Ascending aorta (tissue), 2 donors: ENCODE measurements around the gene NPNT. TPM values are rescaled to one million over a fixed set of nuclear protein-coding genes. Genes with fewer than 3 reads are reported as not detected.

ENCODE experiments used
- DNase-seq, 2 donors: peaks; one replicate each; pipeline ENCODE4 v3.0.0-alpha.2; 2019; ENCODE audit warnings: low spot score in 2 of 2
- H3K27ac ChIP-seq, 2 donors: fragments of 200-600 bp; sonication (generic); one replicate each; pipeline ENCODE4 v1.5.1; 2016 to 2017; ENCODE audit warnings: mild to moderate bottlenecking in 1 of 2
- H3K27me3 ChIP-seq: fragments of 200-600 bp; sonication (generic); one replicate; pipeline ENCODE4 v1.5.1; 2017
- H3K36me3 ChIP-seq, 2 donors: fragments of 200-600 bp; sonication (generic); one replicate each; pipeline ENCODE4 v1.5.1; 2016
- H3K4me1 ChIP-seq, 2 donors: fragments of 200-600 bp; sonication (generic); one replicate each; pipeline ENCODE4 v1.5.1; 2016 to 2017; ENCODE audit warnings: mild to moderate bottlenecking in 1 of 2
- H3K4me3 ChIP-seq, 2 donors: fragments of 200-600 bp; sonication (generic); one replicate each; pipeline ENCODE4 v1.5.1; 2016 to 2017; ENCODE audit warnings: mild to moderate bottlenecking in 1 of 2
- H3K9me3 ChIP-seq, 2 donors: fragments of 200-600 bp; sonication (generic); one replicate each; pipeline ENCODE4 v1.5.1; 2016
- CTCF ChIP-seq, 3 experiments: fragments of 200-600 bp in 2 of 3; fragments of 450-650 bp in 1 of 3; sonication (generic) in 2 of 3; IDR thresholded peaks; one replicate each; pipeline ENCODE4 v1.5.1; 2016 to 2019; ENCODE audit warnings: antibody characterized with exemption in 3 of 3, mild to moderate bottlenecking in 1 of 3, moderate library complexity in 1 of 3
- intact Hi-C: fragments of 100-400 bp; cut with DNase I; formaldehyde crosslinking; loops from one replicate; pipeline ENCODE4 v1.15.1; 2023
- total RNA-seq: library from RNA; depleted of rRNA; stranded (reverse); fragments of >200 nt; gene quantifications from one replicate; pipeline ENCODE4 v1.1.0, GENCODE V29; 2016

The NPNT gene
- total RNA-seq, 1 donor from 2014 or later: 43.1 TPM

- Histone ChIP-seq H3K36me3 (peaks cover 21 to 31% of the 10 kb centered on the region in 2 donors), H3K4me1 (no peaks in the 10 kb centered on the region), H3K9me3 (no peaks in the 10 kb centered on the region), H3K4me3 (no peak overlapping the region), H3K27me3 (no peaks in the 10 kb centered on the region), H3K27ac (no peak overlapping the region)
- intact Hi-C loops: no loop called here
- no peak for TF ChIP-seq CTCF (IDR thresholded peaks at IDR 0.05)
- DNase-seq: no peak
These were observed 41.6 kb downstream of the NPNT start for GRCh38 chr4:105936901-105937300.

- intact Hi-C loops: no loop called here
- TF ChIP-seq CTCF (IDR thresholded peaks at IDR 0.05): no peak
- no peaks in the 10 kb centered on the region for H3K4me1 ChIP-seq
- no peak for DNase-seq
- H3K27me3 ChIP-seq: no peaks in the 10 kb centered on the region
- no peak overlapping the region for H3K4me3 ChIP-seq
- H3K9me3 ChIP-seq: no peaks in the 10 kb centered on the region
- H3K27ac ChIP-seq: no peak overlapping the region
- peaks cover 28 to 37% of the 10 kb centered on the region in 2 donors for H3K36me3 ChIP-seq
These were observed 42.5 kb downstream of the NPNT start for GRCh38 chr4:105937759-105938158.

GRCh38 chr4:105943234-105943633, 48.0 kb downstream of the NPNT start:
- intact Hi-C loops: no loop called here

GRCh38 chr4:105944540-105944939, 49.3 kb downstream of the NPNT start:
- peaks cover 0 to 4% of the 10 kb centered on the region in 2 donors for H3K9me3 ChIP-seq
- peak overlapping the region in 1 of 2 donors; percentile 41 for H3K27ac ChIP-seq
- H3K36me3 ChIP-seq: peaks cover 36 to 55% of the 10 kb centered on the region in 2 donors
- no peak for TF ChIP-seq CTCF (IDR thresholded peaks at IDR 0.05)
- H3K27me3 ChIP-seq: no peaks in the 10 kb centered on the region
- H3K4me1 ChIP-seq: no peaks in the 10 kb centered on the region
- no peak for DNase-seq
- intact Hi-C loops: no loop called here
- no peak overlapping the region for H3K4me3 ChIP-seq

More at GRCh38 chr4:105943234-105943633, 48.0 kb downstream of the NPNT start:
- no peaks in the 10 kb centered on the region for H3K27me3 ChIP-seq
- H3K4me3 ChIP-seq: no peak overlapping the region
- no peak overlapping the region for H3K27ac ChIP-seq
- peaks cover 0 to 4% of the 10 kb centered on the region in 2 donors for H3K9me3 ChIP-seq
- TF ChIP-seq CTCF (IDR thresholded peaks at IDR 0.05): no peak
- H3K36me3 ChIP-seq: peaks cover 41 to 62% of the 10 kb centered on the region in 2 donors
- no peak for DNase-seq
- H3K4me1 ChIP-seq: no peaks in the 10 kb centered on the region

GRCh38 chr4:105946771-105947170, 51.5 kb downstream of the NPNT start:
- intact Hi-C loops: no loop called here

More at GRCh38 chr4:105946771-105947170, 51.5 kb downstream of the NPNT start:
- H3K27ac ChIP-seq: no peak overlapping the region
- H3K9me3 ChIP-seq: peaks cover 0 to 4% of the 10 kb centered on the region in 2 donors
- no peak for TF ChIP-seq CTCF (IDR thresholded peaks at IDR 0.05)
- no peak overlapping the region for H3K4me3 ChIP-seq
- peaks cover 20 to 39% of the 10 kb centered on the region in 2 donors for H3K36me3 ChIP-seq
- peaks cover 0 to 12% of the 10 kb centered on the region in 2 donors for H3K4me1 ChIP-seq
- DNase-seq: no peak
- H3K27me3 ChIP-seq: no peaks in the 10 kb centered on the region
